Measurements from ENCODE around the gene MUS81.

Gene MUS81

GRCh38 chr11:65882120-65883057 is 22.2 kb downstream of the MUS81 start:
- TF ChIP-seq, protein P1, sequence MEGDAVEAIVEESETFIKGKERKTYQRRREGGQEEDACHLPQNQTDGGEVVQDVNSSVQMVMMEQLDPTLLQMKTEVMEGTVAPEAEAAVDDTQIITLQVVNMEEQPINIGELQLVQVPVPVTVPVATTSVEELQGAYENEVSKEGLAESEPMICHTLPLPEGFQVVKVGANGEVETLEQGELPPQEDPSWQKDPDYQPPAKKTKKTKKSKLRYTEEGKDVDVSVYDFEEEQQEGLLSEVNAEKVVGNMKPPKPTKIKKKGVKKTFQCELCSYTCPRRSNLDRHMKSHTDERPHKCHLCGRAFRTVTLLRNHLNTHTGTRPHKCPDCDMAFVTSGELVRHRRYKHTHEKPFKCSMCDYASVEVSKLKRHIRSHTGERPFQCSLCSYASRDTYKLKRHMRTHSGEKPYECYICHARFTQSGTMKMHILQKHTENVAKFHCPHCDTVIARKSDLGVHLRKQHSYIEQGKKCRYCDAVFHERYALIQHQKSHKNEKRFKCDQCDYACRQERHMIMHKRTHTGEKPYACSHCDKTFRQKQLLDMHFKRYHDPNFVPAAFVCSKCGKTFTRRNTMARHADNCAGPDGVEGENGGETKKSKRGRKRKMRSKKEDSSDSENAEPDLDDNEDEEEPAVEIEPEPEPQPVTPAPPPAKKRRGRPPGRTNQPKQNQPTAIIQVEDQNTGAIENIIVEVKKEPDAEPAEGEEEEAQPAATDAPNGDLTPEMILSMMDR (IDR thresholded peaks at IDR 0.05; ENCODE audit: borderline replicate concordance, insufficient read depth, low read depth, low read length): no peak
- no peak overlapping the region for H3K4me3 ChIP-seq (ENCODE audit: low read depth, low read length)

- H3K4me3 ChIP-seq (ENCODE audit: low read depth, low read length): no peak overlapping the region
- TF ChIP-seq, protein P1 (IDR thresholded peaks at IDR 0.05; ENCODE audit: borderline replicate concordance, insufficient read depth, low read depth, low read length): no peak
Observed at GRCh38 chr11:65883058-65883761, 23.0 kb downstream of the MUS81 start.

DNA sequence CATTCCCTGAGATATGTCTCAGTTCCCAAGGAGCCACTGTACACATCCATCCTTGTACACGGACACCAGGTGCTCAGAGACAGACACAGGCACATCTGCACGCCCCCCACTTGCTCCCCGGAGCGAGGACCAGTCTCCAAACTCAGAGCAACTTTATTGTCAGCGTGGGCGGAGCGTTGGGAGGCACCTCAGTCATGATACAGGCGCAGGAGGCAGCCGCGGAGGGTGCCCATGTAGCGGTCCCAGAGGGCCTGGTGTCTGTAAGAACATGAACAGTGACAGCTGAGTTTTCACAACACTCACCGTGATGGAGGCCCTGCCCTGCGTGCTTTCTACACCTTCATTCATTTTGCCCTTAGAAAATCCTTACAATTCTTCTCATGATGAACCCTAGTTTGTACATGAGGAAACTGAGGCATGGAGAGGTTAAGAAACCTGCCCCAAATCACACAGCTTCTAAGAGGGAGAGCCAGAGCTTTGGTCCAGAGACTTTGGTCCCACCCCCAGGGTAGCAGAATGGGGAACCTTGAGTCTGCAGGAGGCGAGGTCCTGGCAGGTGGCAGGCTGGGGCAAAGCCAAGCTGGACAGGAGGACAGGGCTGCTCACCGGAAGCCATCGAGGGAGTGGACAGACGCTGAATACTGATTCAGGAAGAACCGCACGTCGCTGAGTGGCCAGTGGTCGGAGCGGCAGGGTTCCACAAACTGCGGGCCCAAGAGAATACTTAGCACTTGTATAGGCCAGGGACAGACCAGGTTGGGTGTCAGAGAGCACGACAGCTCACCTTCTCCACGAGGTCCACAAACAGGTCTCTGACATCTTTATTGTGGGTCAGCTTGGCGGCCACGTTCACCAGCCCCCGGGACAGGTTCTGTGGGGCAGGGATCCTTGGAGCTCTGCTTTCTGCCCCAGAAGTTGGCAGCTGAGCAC is 23.8 kb downstream of the MUS81 start:
- TF ChIP-seq, protein P1 (IDR thresholded peaks at IDR 0.05; ENCODE audit: borderline replicate concordance, insufficient read depth, low read depth, low read length): no peak
- H3K4me3 ChIP-seq (ENCODE audit: low read depth, low read length): no peak overlapping the region

DNA sequence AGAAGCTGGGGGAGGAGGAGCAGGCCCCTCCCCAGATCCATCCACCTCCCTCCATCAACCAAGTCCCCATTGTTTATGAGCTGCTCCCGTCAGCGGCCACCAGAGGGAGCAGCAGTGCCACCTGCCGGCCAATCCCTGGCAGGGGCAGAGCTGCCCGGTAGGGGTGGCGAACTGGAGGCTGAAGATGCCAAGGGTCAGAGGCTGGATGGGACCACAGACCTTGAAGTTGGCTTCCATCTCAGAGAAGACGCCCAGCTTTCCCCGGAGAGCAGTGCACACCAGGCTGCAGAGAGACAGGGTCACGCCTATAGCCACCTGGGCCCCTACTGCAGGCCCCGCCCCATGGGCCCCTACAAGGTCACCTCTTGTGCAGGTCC is 24.5 kb downstream of the MUS81 start:
- TF ChIP-seq, protein P1 (IDR thresholded peaks at IDR 0.05; ENCODE audit: borderline replicate concordance, insufficient read depth, low read depth, low read length): peak; percentile 99
- H3K4me3 ChIP-seq (ENCODE audit: low read depth, low read length): no peak overlapping the region

DNA sequence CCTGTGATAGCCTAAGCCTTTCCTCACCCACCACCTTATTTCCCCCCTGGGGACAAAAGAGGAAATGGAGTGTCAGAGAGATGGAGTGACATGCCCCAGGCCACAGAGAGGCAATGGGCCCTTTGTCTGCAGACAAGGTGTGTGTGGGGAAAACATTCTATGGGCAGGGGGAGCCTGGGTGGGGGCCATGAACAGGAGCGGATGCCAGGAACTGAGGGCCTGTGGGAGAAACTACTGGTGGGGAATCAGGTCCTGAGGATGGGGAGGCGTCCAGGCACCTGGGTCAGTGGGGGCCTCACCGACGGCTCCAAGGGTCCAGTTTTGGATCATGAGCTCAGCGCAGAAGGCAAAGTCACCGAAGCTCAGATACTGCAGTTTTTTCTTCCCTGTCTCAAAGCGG is 25.0 kb downstream of the MUS81 start:
- H3K4me3 ChIP-seq (ENCODE audit: low read depth, low read length): no peak overlapping the region
- TF ChIP-seq, protein P1 (IDR thresholded peaks at IDR 0.05; ENCODE audit: borderline replicate concordance, insufficient read depth, low read depth, low read length): no peak

DNA sequence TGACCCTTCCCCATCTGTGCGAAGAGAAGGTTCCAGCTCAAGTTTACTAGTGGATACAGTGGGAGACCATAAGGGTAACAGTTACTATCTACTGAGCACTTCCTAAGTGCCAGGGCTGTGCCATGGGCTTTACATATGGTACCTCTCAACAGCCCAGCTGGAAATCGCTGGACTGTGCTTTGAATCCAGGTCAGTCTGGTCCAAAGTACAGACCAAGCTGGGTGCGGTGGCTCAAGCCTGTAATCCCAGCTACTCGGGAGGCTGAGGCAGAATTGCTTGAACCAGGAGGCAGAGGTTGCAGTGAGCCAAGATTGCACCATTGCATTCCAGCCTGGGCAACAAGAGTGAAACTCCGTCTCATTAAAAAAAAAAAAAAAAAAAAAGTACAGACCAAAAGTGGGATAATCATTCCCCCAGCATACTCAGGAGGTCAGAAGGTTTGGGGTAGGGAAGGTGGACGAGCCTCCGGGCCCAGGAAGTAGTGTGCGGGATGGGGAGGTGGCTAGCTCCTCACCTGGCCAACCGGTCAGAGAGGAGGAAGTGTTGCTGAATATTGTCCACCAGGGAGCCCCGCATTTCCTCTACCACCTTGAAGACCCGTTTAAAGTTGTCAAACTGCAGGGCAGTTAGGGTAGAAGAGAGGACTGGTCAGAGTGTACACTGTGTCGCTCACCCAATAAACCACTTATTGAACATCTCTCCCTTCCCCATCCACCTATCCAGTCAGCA is 25.7 kb downstream of the MUS81 start:
- no peak overlapping the region for H3K4me3 ChIP-seq (ENCODE audit: low read depth, low read length)
- TF ChIP-seq, protein P1 (IDR thresholded peaks at IDR 0.05; ENCODE audit: borderline replicate concordance, insufficient read depth, low read depth, low read length): no peak

All from GM12875 (cell line).